Activated CD8-positive, alpha-beta T cell treated with anti-CD3 and anti-CD28 coated beads for 36 hours (primary cell): ENCODE data around the gene CACNA2D3. TPM values are rescaled to one million over a fixed set of nuclear protein-coding genes. Genes with fewer than 3 reads are reported as not detected.

Experiments
- ATAC-seq: fragments of 200-7000 bp; cut with Tn5 transposase; one replicate; pipeline ENCODE4 v1.10.0; 2021; ENCODE audit warnings: mild to moderate bottlenecking, moderate library complexity
- CTCF ChIA-PET: fragments of 350-600 bp; sonication (Branson Sonifier 250); formaldehyde crosslinking; loops from one replicate; lab custom pipeline; 2021; ENCODE audit warnings: antibody characterized with exemption; lab: Charles Lee
- POLR2A ChIA-PET: fragments of 350-600 bp; sonication (Branson Sonifier 250); formaldehyde crosslinking; loops from one replicate; lab custom pipeline; 2021; ENCODE audit warnings: antibody characterized with exemption; lab: Charles Lee
- DNase-seq: peaks from one replicate; pipeline ENCODE4 v3.0.0-alpha.2; 2020
- H3K27ac Mint-ChIP-seq: one replicate; pipeline ENCODE4 v1.8.0; 2021; ENCODE audit warnings: mild to moderate bottlenecking, mixed read lengths
- H3K27me3 Mint-ChIP-seq: one replicate; pipeline ENCODE4 v1.8.0; 2021; ENCODE audit warnings: mixed read lengths
- H3K36me3 Mint-ChIP-seq: one replicate; pipeline ENCODE4 v1.8.0; 2021; ENCODE audit warnings: low read depth, mixed read lengths
- H3K4me1 Mint-ChIP-seq: one replicate; pipeline ENCODE4 v1.8.0; 2021; ENCODE audit warnings: low read depth, mixed read lengths
- H3K4me3 Mint-ChIP-seq: one replicate; pipeline ENCODE4 v1.8.0; 2021; ENCODE audit warnings: mild to moderate bottlenecking, moderate library complexity, mixed read lengths
- H3K9me3 Mint-ChIP-seq: one replicate; pipeline ENCODE4 v1.8.0; 2021; ENCODE audit warnings: mixed read lengths
- intact Hi-C: fragments of 100-400 bp; cut with micrococcal nuclease; formaldehyde crosslinking; loops from one replicate; pipeline ENCODE4 v1.10.0; 2022
- total RNA-seq, 2 experiments: library from RNA; stranded (reverse); gene quantifications; one replicate each; pipeline ENCODE4 v1.2.3, GENCODE V29; 2021
- TF ChIP-seq, protein P1 (sequence below): fragments of 200-600 bp; IDR thresholded peaks from one replicate; pipeline ENCODE4 v1.8.0; 2022; ENCODE audit warnings: antibody characterized with exemption, mild to moderate bottlenecking

The CACNA2D3 gene
- total RNA-seq, 2 experiments from 2014 or later = not detected

DNA sequence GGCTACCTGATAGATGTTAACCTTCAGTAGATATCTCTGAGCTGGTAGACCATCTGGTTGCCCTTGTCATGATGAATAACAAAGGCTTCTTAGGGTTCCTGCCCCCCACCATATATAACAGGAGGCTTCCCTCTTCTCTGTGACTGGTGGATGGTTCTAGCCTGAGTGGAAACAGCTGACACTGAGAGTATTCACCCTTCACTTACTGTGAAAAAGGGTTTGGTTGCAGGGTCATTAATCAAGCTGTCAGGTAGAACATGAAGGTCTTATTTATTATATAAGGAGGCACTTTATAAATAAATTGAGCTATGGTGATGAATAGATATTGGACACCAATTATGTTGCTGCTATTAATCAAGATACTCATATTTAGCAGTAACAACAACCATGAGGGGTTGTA lies 58.6 kb downstream of the CACNA2D3 start:
- intact Hi-C loops = no loop called here
- H3K27ac Mint-ChIP-seq = no peak overlapping the region
- CTCF ChIA-PET = no interaction called here

DNA sequence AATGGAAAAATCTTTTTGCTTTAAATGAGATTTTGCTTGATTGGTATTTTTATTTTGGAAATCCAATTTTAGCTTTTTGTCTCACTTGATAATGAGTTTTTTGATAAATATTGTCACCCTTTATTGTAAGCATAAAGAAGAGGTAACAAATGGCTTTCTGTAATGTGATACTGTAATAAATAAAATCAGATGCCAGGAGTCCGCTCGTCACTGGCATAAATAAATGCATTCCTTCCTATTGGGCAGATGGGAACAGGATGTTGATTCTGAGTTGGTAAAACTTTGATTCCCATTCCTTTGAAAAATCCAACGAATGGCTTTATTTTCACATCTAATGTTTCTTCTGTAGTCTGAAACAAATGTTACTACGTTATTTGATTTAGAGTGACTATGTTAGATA lies 59.9 kb downstream of the CACNA2D3 start:
- Mint-ChIP-seq H3K36me3 (no peaks in the 10 kb centered on the region), H3K27me3 (peaks cover 3% of the 10 kb centered on the region), H3K4me3 (no peak overlapping the region), H3K4me1 (no peaks in the 10 kb centered on the region), H3K9me3 (peaks cover 5% of the 10 kb centered on the region), H3K27ac (no peak overlapping the region)
- no peak for DNase-seq
- ChIA-PET CTCF (no interaction called here), POLR2A (no interaction called here)
- intact Hi-C loops = no loop called here
- TF ChIP-seq, protein P1, sequence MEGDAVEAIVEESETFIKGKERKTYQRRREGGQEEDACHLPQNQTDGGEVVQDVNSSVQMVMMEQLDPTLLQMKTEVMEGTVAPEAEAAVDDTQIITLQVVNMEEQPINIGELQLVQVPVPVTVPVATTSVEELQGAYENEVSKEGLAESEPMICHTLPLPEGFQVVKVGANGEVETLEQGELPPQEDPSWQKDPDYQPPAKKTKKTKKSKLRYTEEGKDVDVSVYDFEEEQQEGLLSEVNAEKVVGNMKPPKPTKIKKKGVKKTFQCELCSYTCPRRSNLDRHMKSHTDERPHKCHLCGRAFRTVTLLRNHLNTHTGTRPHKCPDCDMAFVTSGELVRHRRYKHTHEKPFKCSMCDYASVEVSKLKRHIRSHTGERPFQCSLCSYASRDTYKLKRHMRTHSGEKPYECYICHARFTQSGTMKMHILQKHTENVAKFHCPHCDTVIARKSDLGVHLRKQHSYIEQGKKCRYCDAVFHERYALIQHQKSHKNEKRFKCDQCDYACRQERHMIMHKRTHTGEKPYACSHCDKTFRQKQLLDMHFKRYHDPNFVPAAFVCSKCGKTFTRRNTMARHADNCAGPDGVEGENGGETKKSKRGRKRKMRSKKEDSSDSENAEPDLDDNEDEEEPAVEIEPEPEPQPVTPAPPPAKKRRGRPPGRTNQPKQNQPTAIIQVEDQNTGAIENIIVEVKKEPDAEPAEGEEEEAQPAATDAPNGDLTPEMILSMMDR = no peak
- ATAC-seq = no peak

More for the DNA sequence above, 58.6 kb downstream of the CACNA2D3 start:
- POLR2A ChIA-PET = no interaction called here
- TF ChIP-seq, protein P1 = no peak
- DNase-seq (no peak), ATAC-seq (no peak)
- Mint-ChIP-seq H3K27me3 (peaks cover 3% of the 10 kb centered on the region), H3K9me3 (peaks cover under 1% of the 10 kb centered on the region), H3K4me1 (no peaks in the 10 kb centered on the region), H3K4me3 (no peak overlapping the region), H3K36me3 (no peaks in the 10 kb centered on the region)

DNA sequence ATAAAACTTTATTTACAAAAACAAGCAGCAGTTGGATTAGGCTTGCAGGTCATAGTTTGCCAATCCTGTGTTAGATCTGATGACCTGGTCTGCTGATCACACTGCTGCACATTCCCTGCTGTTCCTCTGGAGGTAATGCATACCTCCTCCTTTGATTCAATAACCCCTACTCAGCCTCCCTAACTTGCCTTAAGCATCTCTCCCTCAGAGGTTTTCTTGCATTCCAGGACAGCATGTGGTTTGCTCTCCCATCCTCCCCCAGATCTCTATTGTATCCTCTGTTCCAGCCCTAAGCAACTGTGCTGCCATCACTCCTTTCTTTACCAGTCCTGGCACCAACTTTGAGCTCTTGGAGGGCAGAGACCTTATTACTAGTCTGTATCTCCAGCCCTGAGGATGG lies 63.4 kb downstream of the CACNA2D3 start:
- Mint-ChIP-seq H3K36me3 (no peaks in the 10 kb centered on the region), H3K9me3 (peaks cover 7% of the 10 kb centered on the region), H3K4me3 (no peak overlapping the region), H3K4me1 (no peaks in the 10 kb centered on the region), H3K27me3 (peaks cover 3% of the 10 kb centered on the region), H3K27ac (no peak overlapping the region)
- ATAC-seq (no peak), DNase-seq (no peak)
- intact Hi-C loops = no loop called here
- TF ChIP-seq, protein P1 = no peak
- POLR2A ChIA-PET = no interaction called here
- CTCF ChIA-PET = no interaction called here

DNA sequence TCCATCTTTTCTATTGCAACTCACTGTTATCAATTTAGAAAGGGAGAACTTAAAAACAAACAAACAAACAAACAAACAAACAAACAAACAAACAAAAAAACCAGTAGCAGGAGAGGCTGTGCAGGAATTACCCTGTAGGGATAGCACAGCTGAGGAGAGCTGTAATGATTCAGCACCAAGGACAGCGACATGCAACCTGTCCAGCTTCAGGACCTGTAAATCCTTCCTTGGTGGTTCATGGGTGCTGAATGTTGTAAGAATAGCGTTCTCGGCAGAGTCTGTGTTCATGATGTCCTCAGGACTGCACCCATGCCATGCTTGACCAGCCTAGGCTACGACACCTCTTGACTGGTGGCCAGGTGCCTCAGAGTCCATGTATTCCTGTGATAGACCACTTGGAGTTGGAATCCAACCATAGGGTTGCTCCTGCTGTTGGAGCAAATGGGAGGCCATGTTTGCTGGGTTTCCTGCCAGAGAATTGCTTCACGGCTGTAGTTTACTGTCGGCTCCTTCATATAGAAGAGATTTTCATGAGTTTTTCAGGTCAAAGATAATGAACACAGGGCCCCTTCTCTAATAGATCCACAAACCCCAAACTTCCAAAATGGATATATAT lies 65.9 kb downstream of the CACNA2D3 start:
- ATAC-seq = no peak
- Mint-ChIP-seq H3K27ac (no peak overlapping the region), H3K4me3 (no peak overlapping the region), H3K36me3 (no peaks in the 10 kb centered on the region), H3K9me3 (peaks cover 7% of the 10 kb centered on the region), H3K27me3 (peaks cover 3% of the 10 kb centered on the region), H3K4me1 (no peaks in the 10 kb centered on the region)
- peak; percentile 28 for DNase-seq
- ChIA-PET CTCF (no interaction called here), POLR2A (no interaction called here)
- intact Hi-C loops = no loop called here
- TF ChIP-seq, protein P1 = no peak

DNA sequence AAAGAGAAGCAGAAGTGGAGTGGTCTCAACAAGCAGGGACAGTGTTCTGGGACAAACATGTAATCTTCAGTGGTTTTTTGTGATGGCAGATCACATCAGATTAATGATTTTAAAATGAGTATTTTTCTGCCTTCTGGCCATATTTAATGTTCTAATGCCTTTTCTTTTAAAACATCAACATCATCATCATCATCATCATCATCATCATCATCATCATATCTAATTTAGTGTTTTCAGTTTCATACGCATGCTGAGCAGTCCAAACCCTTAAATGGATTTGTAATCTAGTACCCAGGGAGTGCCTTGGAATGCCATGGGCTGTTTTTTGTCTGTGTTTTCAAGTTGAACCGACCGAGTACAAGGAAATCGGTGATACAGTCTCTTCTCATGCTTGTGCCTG lies 68.9 kb downstream of the CACNA2D3 start:
- Mint-ChIP-seq H3K9me3 (peaks cover 4% of the 10 kb centered on the region), H3K4me1 (no peaks in the 10 kb centered on the region), H3K27ac (no peak overlapping the region), H3K36me3 (no peaks in the 10 kb centered on the region), H3K4me3 (no peak overlapping the region), H3K27me3 (no peaks in the 10 kb centered on the region)
- no peak for DNase-seq
- CTCF ChIA-PET = interaction anchor here (0.6 kb wide), 1 partner anchor 834 kb away, joined by 4 read pairs; no protein-coding TSS in a partner anchor
- intact Hi-C loops = no loop called here
- TF ChIP-seq, protein P1 = no peak
- no peak for ATAC-seq
- POLR2A ChIA-PET = no interaction called here
